Erythroblast (primary cell): ENCODE measurements around the gene ZFX.

ENCODE experiments used
- GATA1 ChIP-seq: IDR thresholded peaks from 2 replicates; pipeline ENCODE4 v1.6.1; 2011; ENCODE audit warnings: low read depth, mild to moderate bottlenecking, control low read depth, low read length, moderate library complexity
- POLR2A ChIP-seq: IDR thresholded peaks from 2 replicates; pipeline ENCODE4 v1.6.1; 2011; ENCODE audit warnings: mild to moderate bottlenecking, low read length

DNA sequence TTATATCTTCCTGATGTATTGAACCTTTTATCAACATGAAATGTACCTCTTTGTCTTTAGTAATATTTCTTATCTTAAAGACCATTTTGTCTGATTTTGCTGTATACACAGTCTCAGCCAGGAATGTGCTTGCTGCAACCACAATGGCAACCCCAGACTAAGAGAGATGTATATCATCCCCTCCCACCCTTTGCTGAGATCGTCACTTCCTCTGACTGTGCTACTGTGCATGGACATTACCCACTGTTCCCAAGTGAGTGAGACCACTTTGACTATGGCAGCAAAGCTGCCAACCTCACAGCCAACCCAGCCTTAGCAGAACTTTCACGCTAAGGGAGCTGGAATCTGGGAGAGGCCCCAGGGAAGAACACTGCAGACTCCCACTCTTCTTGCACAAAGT is 48.8 kb upstream of the ZFX start:
- TF ChIP-seq POLR2A (no peak), GATA1 (no peak)
